Measurements from ENCODE around the gene COL23A1. TPM values are rescaled to one million over a fixed set of nuclear protein-coding genes. Genes with fewer than 3 reads are reported as not detected.

Gene COL23A1
- total RNA-seq, 1 experiment from 2014 or later, result 0.18 TPM

DNA sequence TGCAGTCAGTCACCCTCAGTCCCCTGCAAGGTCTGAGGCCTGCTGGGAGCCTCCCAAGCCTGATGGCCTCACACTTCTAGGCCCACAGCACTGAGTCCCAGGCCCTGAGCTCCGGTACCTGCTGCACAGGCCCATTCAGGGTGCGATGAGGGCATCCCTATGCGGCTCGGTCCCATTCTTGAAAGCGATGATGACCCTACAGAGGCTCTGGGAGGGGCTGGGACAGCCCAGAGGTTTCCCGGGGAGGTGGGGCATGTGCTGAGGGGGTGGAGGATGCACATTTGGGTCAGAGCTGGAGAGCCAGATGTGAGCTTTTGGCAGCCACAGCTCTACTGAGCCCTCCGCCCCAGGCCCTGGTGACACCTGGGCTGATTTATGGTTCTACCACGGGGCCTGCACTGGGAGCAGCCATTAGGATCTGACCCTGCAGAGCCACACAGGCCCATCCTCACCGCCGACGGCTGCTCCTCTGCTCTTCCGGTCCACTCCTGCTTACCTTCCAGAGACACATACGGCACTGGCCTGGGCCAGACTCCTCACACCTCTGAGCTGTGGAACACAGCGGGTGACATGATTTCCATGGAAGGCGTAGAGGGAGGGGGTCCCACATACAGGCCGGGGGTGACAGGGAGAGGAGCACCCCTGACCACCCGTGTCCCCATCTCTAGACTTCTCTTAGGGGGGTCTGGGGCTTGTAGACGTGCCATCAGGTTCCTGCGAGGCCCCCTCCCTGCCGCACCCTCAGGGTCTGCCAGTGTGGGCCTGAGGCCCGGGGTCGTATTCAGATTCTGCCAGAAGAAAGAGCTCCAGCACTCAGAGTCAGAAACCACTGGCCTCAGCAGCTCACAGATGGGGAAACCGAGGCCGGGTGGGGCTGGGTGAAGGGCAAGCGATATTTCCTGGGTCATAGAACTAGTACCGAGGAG lies 53.4 kb downstream of the COL23A1 start:
- CTCF ChIA-PET, result interaction anchor here (0.8 kb wide), 1 partner anchor 54 kb away, joined by 4 read pairs; no protein-coding TSS in a partner anchor
- H3K36me3 ChIP-seq (ENCODE audit: control insufficient read depth, insufficient read depth, low read length), result no peaks in the 10 kb centered on the region
- no peak for TF ChIP-seq CTCF (IDR thresholded peaks at IDR 0.05; ENCODE audit: insufficient read depth in 1 of 2, low read depth in 1 of 2, low read length in 1 of 2, severe bottlenecking in 1 of 2, unreplicated experiment in 1 of 2)
- DNase-seq, result no peak
- H3K4me3 ChIP-seq (ENCODE audit: low read depth, low read length), result no peak overlapping the region
- no peaks in the 10 kb centered on the region for H3K9me3 ChIP-seq
- Mint-ChIP-seq H3K4me1 (ENCODE audit: low read depth, unreplicated experiment) (no peaks in the 10 kb centered on the region), H3K4me3 (ENCODE audit: unreplicated experiment) (no peak overlapping the region), H3K27ac (ENCODE audit: unreplicated experiment) (no peak overlapping the region), H3K36me3 (ENCODE audit: insufficient read depth, unreplicated experiment) (no peaks in the 10 kb centered on the region), H3K9me3 (ENCODE audit: unreplicated experiment) (no peaks in the 10 kb centered on the region), H3K27me3 (ENCODE audit: insufficient read depth, unreplicated experiment) (peaks cover 3% of the 10 kb centered on the region)
- no peaks in the 10 kb centered on the region for H3K4me1 ChIP-seq
- H3K27me3 ChIP-seq (replicated peaks; ENCODE audit: control insufficient read depth, insufficient read depth, low read length), result no peaks in the 10 kb centered on the region
- no TSS peak for BruUV-seq (replicated peaks)
- POLR2A ChIA-PET, result no interaction called here
- intact Hi-C loops (cut with micrococcal nuclease; ENCODE audit: unreplicated experiment), result no loop called here

DNA sequence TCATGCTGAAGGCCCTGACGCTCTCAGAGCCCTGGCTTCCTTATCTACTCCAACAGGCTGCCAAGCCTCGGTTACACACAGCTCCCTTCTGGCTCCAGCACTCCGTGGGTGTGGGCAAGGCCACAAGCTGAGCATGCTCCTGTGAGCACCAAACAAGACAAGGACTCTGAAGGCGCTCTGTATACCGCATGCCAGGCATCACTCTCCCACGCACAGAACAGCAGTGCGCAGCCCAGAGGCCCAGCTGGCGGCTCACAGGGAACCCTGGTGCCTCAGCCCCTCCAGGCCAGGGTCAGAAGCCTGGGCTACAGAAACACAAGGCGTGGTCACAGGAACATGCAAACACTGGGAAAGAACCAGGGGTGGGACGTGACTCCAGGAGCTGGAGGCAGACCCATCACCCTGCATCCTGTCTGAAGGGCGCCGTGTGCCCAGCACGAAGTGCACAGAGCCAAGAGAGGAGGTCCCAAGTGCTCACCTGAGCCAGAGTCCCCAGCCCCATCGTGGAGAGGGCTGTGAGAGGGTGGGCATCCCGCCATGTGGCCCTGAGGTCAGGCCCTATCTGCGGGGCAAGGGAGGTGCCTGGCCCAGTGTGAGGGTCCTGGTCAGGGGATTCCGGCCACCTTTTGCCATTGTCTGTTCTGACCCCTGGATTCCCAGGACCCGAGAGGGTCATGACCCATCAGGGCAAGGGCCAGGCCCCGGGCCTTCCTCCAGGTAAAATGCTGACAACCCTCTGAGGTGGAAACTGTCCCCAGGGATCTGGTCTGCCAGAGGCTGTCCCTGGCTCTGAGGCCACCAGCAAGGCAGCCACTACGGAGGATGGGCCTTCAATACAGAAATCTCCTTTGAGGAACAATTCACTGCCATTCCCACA lies 54.7 kb downstream of the COL23A1 start:
- H3K27me3 ChIP-seq (replicated peaks; ENCODE audit: control insufficient read depth, insufficient read depth, low read length), result no peaks in the 10 kb centered on the region
- intact Hi-C loops (cut with micrococcal nuclease; ENCODE audit: unreplicated experiment), result no loop called here
- H3K4me3 ChIP-seq (ENCODE audit: low read depth, low read length), result no peak overlapping the region
- no peak overlapping the region for H3K4me3 Mint-ChIP-seq (ENCODE audit: unreplicated experiment)
- ChIA-PET POLR2A (no interaction called here), CTCF (no interaction called here)
- no peak overlapping the region for H3K27ac Mint-ChIP-seq (ENCODE audit: unreplicated experiment)
- H3K9me3 ChIP-seq, result no peaks in the 10 kb centered on the region
- H3K4me1 ChIP-seq, result no peaks in the 10 kb centered on the region
- no peaks in the 10 kb centered on the region for H3K4me1 Mint-ChIP-seq (ENCODE audit: low read depth, unreplicated experiment)
- TF ChIP-seq CTCF (IDR thresholded peaks at IDR 0.05; ENCODE audit: insufficient read depth in 1 of 2, low read depth in 1 of 2, low read length in 1 of 2, severe bottlenecking in 1 of 2, unreplicated experiment in 1 of 2), result no peak
- DNase-seq, result no peak
- peaks cover 3% of the 10 kb centered on the region for H3K27me3 Mint-ChIP-seq (ENCODE audit: insufficient read depth, unreplicated experiment)
- BruUV-seq (replicated peaks), result no TSS peak
- H3K9me3 Mint-ChIP-seq (ENCODE audit: unreplicated experiment), result no peaks in the 10 kb centered on the region
- H3K36me3 ChIP-seq (ENCODE audit: control insufficient read depth, insufficient read depth, low read length), result no peaks in the 10 kb centered on the region
- no peaks in the 10 kb centered on the region for H3K36me3 Mint-ChIP-seq (ENCODE audit: insufficient read depth, unreplicated experiment)

DNA sequence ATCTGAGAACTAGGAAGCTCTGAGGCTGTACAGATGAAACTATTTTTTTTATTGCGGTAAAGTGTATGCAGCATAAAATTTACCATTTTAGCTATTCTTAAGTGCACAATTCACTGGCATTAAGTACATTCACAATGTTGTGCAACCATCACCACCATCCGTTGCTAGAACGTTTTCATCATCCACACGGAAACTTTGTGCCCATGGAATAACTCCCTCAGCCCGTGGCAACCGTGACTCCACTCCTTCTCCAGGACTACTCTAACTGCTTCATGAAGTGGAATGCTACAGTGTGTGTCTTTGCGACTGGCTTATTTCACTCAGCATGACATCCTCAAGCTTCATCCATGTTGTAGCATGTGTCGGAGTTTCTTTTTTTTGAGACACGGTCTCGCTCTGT lies 57.1 kb downstream of the COL23A1 start:
- no peaks in the 10 kb centered on the region for H3K4me1 ChIP-seq
- H3K27me3 ChIP-seq (replicated peaks; ENCODE audit: control insufficient read depth, insufficient read depth, low read length), result no peaks in the 10 kb centered on the region
- H3K4me1 Mint-ChIP-seq (ENCODE audit: low read depth, unreplicated experiment), result no peaks in the 10 kb centered on the region
- H3K9me3 Mint-ChIP-seq (ENCODE audit: unreplicated experiment), result no peaks in the 10 kb centered on the region
- intact Hi-C loops (cut with micrococcal nuclease; ENCODE audit: unreplicated experiment), result no loop called here
- no peaks in the 10 kb centered on the region for H3K36me3 Mint-ChIP-seq (ENCODE audit: insufficient read depth, unreplicated experiment)
- POLR2A ChIA-PET, result no interaction called here
- no peak overlapping the region for H3K27ac Mint-ChIP-seq (ENCODE audit: unreplicated experiment)
- no peak for DNase-seq
- H3K4me3 Mint-ChIP-seq (ENCODE audit: unreplicated experiment), result no peak overlapping the region
- no peak overlapping the region for H3K4me3 ChIP-seq (ENCODE audit: low read depth, low read length)
- BruUV-seq (replicated peaks), result no TSS peak
- no peak for TF ChIP-seq CTCF (IDR thresholded peaks at IDR 0.05; ENCODE audit: insufficient read depth in 1 of 2, low read depth in 1 of 2, low read length in 1 of 2, severe bottlenecking in 1 of 2, unreplicated experiment in 1 of 2)
- H3K27me3 Mint-ChIP-seq (ENCODE audit: insufficient read depth, unreplicated experiment), result peaks cover 3% of the 10 kb centered on the region
- CTCF ChIA-PET, result no interaction called here
- no peaks in the 10 kb centered on the region for H3K9me3 ChIP-seq
- H3K36me3 ChIP-seq (ENCODE audit: control insufficient read depth, insufficient read depth, low read length), result no peaks in the 10 kb centered on the region

Measured in Caco-2 (cell line).